Endothelial cell of umbilical vein (primary cell): ENCODE measurements around the gene SGCG. TPM values are rescaled to one million over a fixed set of nuclear protein-coding genes. Genes with fewer than 3 reads are reported as not detected.
A peak's percentile ranks its signal among the peaks of the same experiment; 100 is the strongest.

Experiments used
- BruUV-seq: library from RNA; stranded (reverse); fragments of 400-500 nt; replicated peaks from 2 replicates; lab custom pipeline; 2021; lab: Mats Ljungman, UMichigan
- CTCF ChIA-PET: fragments of 300-600, 350-600 bp; sonication (Branson Sonifier 250); formaldehyde crosslinking; loops from one replicate; lab custom pipeline; 2021; ENCODE audit warnings: antibody characterized with exemption, inconsistent platforms; lab: Charles Lee
- POLR2A ChIA-PET: fragments of 300-600, 350-600 bp; sonication (Branson Sonifier 250); formaldehyde crosslinking; loops from one replicate; lab custom pipeline; 2021; ENCODE audit warnings: antibody characterized with exemption, inconsistent platforms; lab: Charles Lee
- DNase-seq: peaks from one replicate; pipeline ENCODE4 v3.0.0-alpha.2; 2011; ENCODE audit warnings: low read depth, low spot score
- FAIRE-seq: peaks from 2 replicates; lab custom pipeline; 2011; peaks lifted over from hg19 to GRCh38; lab: Jason Lieb, UNC
- H2AFZ ChIP-seq: 2 replicates; pipeline ENCODE4 v1.6.0; 2012; ENCODE audit warnings: low read depth, low read length, control low read depth, inconsistent platforms
- H3K27ac ChIP-seq: 2 replicates; pipeline ENCODE4 v1.5.1; 2011; ENCODE audit warnings: low read depth, mild to moderate bottlenecking, control low read depth, low read length, moderate library complexity; ENCODE audit not compliant: insufficient read depth
- H3K27me3 ChIP-seq, 2 experiments: 2 replicates each; pipeline versions ENCODE4 v1.6.0 to v1.6.1; 2011; ENCODE audit warnings: low read length in 2 of 2, mixed read lengths in 1 of 2; ENCODE audit not compliant: control insufficient read depth in 2 of 2, insufficient read depth in 2 of 2
- H3K36me3 ChIP-seq, 2 experiments: 2 replicates in 1 of 2; 3 replicates in 1 of 2; pipeline ENCODE4 v1.5.1; 2011; ENCODE audit warnings: low read length in 2 of 2, mild to moderate bottlenecking in 1 of 2, moderate library complexity in 1 of 2; ENCODE audit not compliant: control insufficient read depth in 2 of 2, insufficient read depth in 2 of 2; ENCODE audit errors: extremely low read depth in 1 of 2
- H3K4me1 ChIP-seq: 3 replicates; pipeline ENCODE4 v1.5.1; 2011; ENCODE audit warnings: mild to moderate bottlenecking, low read length; ENCODE audit not compliant: control insufficient read depth, insufficient read depth; ENCODE audit errors: extremely low read depth
- H3K4me2 ChIP-seq: 2 replicates; pipeline ENCODE4 v1.6.1; 2011; ENCODE audit warnings: low read length, control low read depth, mixed read lengths; ENCODE audit not compliant: insufficient read depth
- H3K4me3 ChIP-seq, 3 experiments: fragments of 200-600 bp in 1 of 3; sonication (generic), shearing (Covaris generic) in 1 of 3; replicated peaks in 1 of 3; 2 replicates each; pipeline ENCODE4 v1.5.1; 2011 to 2016; ENCODE audit warnings: control low read depth in 3 of 3, low read length in 3 of 3, mild to moderate bottlenecking in 2 of 3, inconsistent platforms in 1 of 3, low read depth in 1 of 3, moderate library complexity in 1 of 3; ENCODE audit not compliant: insufficient read depth in 1 of 3
- H3K79me2 ChIP-seq: 2 replicates; pipeline ENCODE4 v1.6.0; 2012; ENCODE audit warnings: low read length, inconsistent platforms; ENCODE audit not compliant: control insufficient read depth, insufficient read depth
- H3K9ac ChIP-seq: replicated peaks from 2 replicates; pipeline ENCODE3; 2011; ENCODE audit warnings: low read length, control low read depth; ENCODE audit not compliant: insufficient read depth; ENCODE audit errors: extremely low read depth
- H3K9me1 ChIP-seq: replicated peaks from 3 replicates; pipeline ENCODE4 v1.6.0; 2011; ENCODE audit warnings: mild to moderate bottlenecking, low read length; ENCODE audit not compliant: control insufficient read depth, insufficient read depth; ENCODE audit errors: extremely low read depth
- H3K9me3 ChIP-seq: replicated peaks from 2 replicates; pipeline ENCODE4 v1.5.1; 2012; ENCODE audit warnings: low read length, inconsistent platforms; ENCODE audit not compliant: control insufficient read depth, insufficient read depth
- H4K20me1 ChIP-seq: replicated peaks from 2 replicates; pipeline ENCODE3; 2011; ENCODE audit warnings: mild to moderate bottlenecking, low read length; ENCODE audit not compliant: control insufficient read depth, insufficient read depth; ENCODE audit errors: extremely low read depth
- EZH2 ChIP-seq: IDR thresholded peaks from 2 replicates; pipeline ENCODE4 v1.6.1; 2012; ENCODE audit warnings: borderline replicate concordance, low read depth, mild to moderate bottlenecking, moderate library complexity, low read length, inconsistent platforms; ENCODE audit not compliant: severe bottlenecking
- FOS ChIP-seq: IDR thresholded peaks from 2 replicates; pipeline ENCODE4 v1.6.1; 2011; ENCODE audit warnings: mild to moderate bottlenecking, low read length, moderate library complexity, borderline replicate concordance; ENCODE audit not compliant: insufficient read depth
- GATA2 ChIP-seq: IDR thresholded peaks from 2 replicates; pipeline ENCODE4 v1.7.0; 2011; ENCODE audit warnings: low read depth, mild to moderate bottlenecking, moderate library complexity, mixed read lengths, low read length; ENCODE audit not compliant: insufficient read length, insufficient read depth
- JUN ChIP-seq: IDR thresholded peaks from 2 replicates; pipeline ENCODE4 v1.6.1; 2011; ENCODE audit warnings: borderline replicate concordance, low read depth; ENCODE audit not compliant: insufficient read length, insufficient read depth
- MYC ChIP-seq: IDR thresholded peaks from one replicate; pipeline ENCODE4 v1.6.1; 2011; ENCODE audit warnings: mild to moderate bottlenecking, low read depth, low read length
- POLR2A ChIP-seq: IDR thresholded peaks from 2 replicates; pipeline ENCODE4 v1.6.1; 2012; ENCODE audit warnings: low read depth, mild to moderate bottlenecking, control low read depth, low read length
- POLR2AphosphoS5 ChIP-seq: IDR thresholded peaks from 2 replicates; pipeline ENCODE4 v1.6.1; 2012; ENCODE audit warnings: low read depth, mild to moderate bottlenecking, control low read depth, low read length, moderate library complexity; ENCODE audit not compliant: insufficient read depth
- dilution Hi-C: fragments of 300-500 bp; cut with MboI; formaldehyde crosslinking; loops from one replicate; pipeline ENCODE4 v1.15.0; 2019; ENCODE audit warnings: low sequenced_read_pairs; ENCODE audit not compliant: extremely low pct_ligation_motif_present
- intact Hi-C: fragments of 100-400 bp; cut with micrococcal nuclease; formaldehyde crosslinking; loops from one replicate; pipeline ENCODE4 v1.10.0; 2022
- polyA plus RNA-seq, 4 experiments: library from polyadenylated mRNA; depleted of rRNA in 3 of 4; stranded (reverse) in 3 of 4; unstranded in 1 of 4; fragments of >200 nt; gene quantifications; 2 replicates each; pipeline versions ENCODE4 v1.2.1 to v1.2.3, GENCODE V29; 2011 to 2012; ENCODE audit warnings: missing spikeins in 1 of 4
- small RNA-seq: library from RNA; depleted of rRNA; stranded (forward); fragments of <200 nt; gene quantifications from one replicate; pipeline ENCODE3, GENCODE V24; 2012; ENCODE audit warnings: low replicate concordance, low read depth; ENCODE audit not compliant: insufficient read depth, insufficient read length
- total RNA-seq: library from RNA; stranded (reverse); gene quantifications from 2 replicates; pipeline ENCODE4 v1.2.3, GENCODE V29; 2021
- TF ChIP-seq, protein P1 (sequence below): IDR thresholded peaks from 2 replicates; pipeline ENCODE4 v1.6.1; 2011; ENCODE audit not compliant: insufficient read depth, insufficient read length
- TF ChIP-seq, protein P2 (sequence below), 2 donors: IDR thresholded peaks; 1 replicate in 1 of 2; 2 replicates in 1 of 2; pipeline ENCODE4 v1.5.1; 2011; ENCODE audit warnings: low read length in 2 of 2, mild to moderate bottlenecking in 2 of 2, moderate library complexity in 2 of 2, control low read depth in 1 of 2, inconsistent platforms in 1 of 2, low read depth in 1 of 2; ENCODE audit not compliant: insufficient read depth in 1 of 2; ENCODE audit errors: extremely low read depth in 1 of 2

The SGCG gene
- total and polyA plus RNA-seq, 2 donors (not counting 3 experiments of a cell fraction or from before 2014, with no cell fraction given): 0.22 TPM; not detected in 1

DNA sequence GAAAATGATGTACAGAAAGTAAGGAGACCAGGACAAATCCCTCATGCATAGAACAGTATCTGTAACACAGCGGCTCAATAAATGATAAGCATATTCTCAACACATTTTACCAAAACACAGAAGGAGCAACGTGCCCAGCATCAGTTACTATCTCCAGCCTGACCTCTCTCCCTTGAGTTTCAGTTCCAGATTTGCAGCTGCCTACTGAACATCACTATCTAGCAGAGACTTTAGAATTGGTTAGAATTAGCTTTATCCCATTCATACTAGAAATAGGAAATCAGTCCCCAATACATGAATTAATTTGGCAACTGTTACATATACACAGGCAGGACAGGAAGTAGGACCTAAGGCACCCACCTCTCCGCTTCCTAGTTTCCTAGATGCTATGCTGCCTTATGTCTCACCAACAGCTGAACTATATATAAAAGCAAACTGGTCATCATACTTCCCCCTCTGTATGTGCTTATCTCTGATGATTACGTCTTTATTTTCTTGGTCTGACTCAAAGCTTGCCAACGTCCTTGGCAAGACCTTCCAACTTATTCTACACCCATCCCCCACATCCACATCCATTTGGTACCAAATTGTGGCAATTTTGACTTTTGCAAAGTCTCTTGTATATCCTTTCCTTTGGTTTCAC is 191.6 kb downstream of the SGCG start:
- DNase-seq: peak; percentile 69
- H3K9ac ChIP-seq: no peak overlapping the region
- dilution Hi-C loops (no loop called here), intact Hi-C loops (no loop called here)
- no peaks in the 10 kb centered on the region for H3K27me3 ChIP-seq
- no peaks in the 10 kb centered on the region for H3K9me1 ChIP-seq
- peak overlapping the region; percentile 99 for H3K4me2 ChIP-seq
- no peaks in the 10 kb centered on the region for H3K9me3 ChIP-seq
- peak; percentile 76 for FAIRE-seq
- H4K20me1 ChIP-seq: peaks cover 2% of the 10 kb centered on the region
- peaks cover 61% of the 10 kb centered on the region for H3K79me2 ChIP-seq
- H3K4me1 ChIP-seq: peaks cover 41% of the 10 kb centered on the region
- POLR2A ChIA-PET: no interaction called here
- CTCF ChIA-PET: interaction anchor here (1.0 kb wide), 1 partner anchor 94 kb away, joined by 4 read pairs; no protein-coding TSS in a partner anchor
- TF ChIP-seq GATA2 (peak; percentile 79), POLR2AphosphoS5 (peak; percentile 60), EZH2 (no peak), JUN (peak; percentile 35), MYC (no peak), POLR2A (no peak), FOS (peak; percentile 65)
- TF ChIP-seq, protein P1, sequence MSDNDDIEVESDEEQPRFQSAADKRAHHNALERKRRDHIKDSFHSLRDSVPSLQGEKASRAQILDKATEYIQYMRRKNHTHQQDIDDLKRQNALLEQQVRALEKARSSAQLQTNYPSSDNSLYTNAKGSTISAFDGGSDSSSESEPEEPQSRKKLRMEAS: no peak
- TF ChIP-seq, protein P2, sequence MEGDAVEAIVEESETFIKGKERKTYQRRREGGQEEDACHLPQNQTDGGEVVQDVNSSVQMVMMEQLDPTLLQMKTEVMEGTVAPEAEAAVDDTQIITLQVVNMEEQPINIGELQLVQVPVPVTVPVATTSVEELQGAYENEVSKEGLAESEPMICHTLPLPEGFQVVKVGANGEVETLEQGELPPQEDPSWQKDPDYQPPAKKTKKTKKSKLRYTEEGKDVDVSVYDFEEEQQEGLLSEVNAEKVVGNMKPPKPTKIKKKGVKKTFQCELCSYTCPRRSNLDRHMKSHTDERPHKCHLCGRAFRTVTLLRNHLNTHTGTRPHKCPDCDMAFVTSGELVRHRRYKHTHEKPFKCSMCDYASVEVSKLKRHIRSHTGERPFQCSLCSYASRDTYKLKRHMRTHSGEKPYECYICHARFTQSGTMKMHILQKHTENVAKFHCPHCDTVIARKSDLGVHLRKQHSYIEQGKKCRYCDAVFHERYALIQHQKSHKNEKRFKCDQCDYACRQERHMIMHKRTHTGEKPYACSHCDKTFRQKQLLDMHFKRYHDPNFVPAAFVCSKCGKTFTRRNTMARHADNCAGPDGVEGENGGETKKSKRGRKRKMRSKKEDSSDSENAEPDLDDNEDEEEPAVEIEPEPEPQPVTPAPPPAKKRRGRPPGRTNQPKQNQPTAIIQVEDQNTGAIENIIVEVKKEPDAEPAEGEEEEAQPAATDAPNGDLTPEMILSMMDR (IDR thresholded peaks at IDR 0.05; ENCODE audit: extremely low read depth in 1 of 2, insufficient read depth in 1 of 2, low read depth in 1 of 2, low read length in 2 of 2): no peak
- H2AFZ ChIP-seq: no peak overlapping the region
- peaks cover 6 to 13% of the 10 kb centered on the region in 2 experiments for H3K36me3 ChIP-seq
- H3K27ac ChIP-seq: peak overlapping the region; percentile 68
- BruUV-seq: no TSS peak
- peak overlapping the region in 1 of 3 experiments; percentile 35 for H3K4me3 ChIP-seq

Small RNAs within 50 kb of the gene (small RNA-seq; reads per million reads assigned to genes)
- not detected for gene RNU6-58P
- gene RNY3P4: not detected
